Lower leg skin (tissue), 3 donors: Measurements from ENCODE around the gene ADH6.

ENCODE experiments used
- POLR2A ChIP-seq, 2 donors: fragments of 450-650 bp; IDR thresholded peaks; one replicate each; pipeline ENCODE4 v1.6.1; 2016 to 2017; ENCODE audit warnings: antibody characterized with exemption in 2 of 2, mild to moderate bottlenecking in 1 of 2, moderate library complexity in 1 of 2
- TF ChIP-seq, protein P1 (sequence below), 3 donors: fragments of 450-650 bp; IDR thresholded peaks; one replicate each; pipeline ENCODE4 v1.5.1; 2016; ENCODE audit warnings: antibody characterized with exemption in 3 of 3, mild to moderate bottlenecking in 3 of 3, moderate library complexity in 2 of 3

DNA sequence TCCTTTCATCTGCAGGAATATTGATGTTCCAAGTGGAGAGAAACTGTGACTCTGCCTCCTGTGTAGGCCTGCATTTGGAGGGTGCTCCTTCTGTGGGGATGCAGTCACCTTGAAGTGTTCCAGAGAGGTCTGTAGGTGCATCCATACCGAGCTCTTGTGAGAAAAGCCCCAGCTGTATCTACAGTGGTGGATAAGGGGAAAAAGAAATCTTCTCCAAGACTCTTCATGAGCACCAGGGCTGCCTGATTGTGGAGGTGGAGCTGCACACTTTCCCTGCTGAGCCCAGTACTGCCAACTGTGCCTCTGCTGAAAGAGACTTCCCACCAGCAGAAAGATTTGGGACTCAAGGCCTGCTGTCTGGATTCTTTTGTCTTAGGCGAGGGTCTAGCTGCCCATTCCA, 39.9 kb downstream of the ADH6 start:
- TF ChIP-seq, protein P1, sequence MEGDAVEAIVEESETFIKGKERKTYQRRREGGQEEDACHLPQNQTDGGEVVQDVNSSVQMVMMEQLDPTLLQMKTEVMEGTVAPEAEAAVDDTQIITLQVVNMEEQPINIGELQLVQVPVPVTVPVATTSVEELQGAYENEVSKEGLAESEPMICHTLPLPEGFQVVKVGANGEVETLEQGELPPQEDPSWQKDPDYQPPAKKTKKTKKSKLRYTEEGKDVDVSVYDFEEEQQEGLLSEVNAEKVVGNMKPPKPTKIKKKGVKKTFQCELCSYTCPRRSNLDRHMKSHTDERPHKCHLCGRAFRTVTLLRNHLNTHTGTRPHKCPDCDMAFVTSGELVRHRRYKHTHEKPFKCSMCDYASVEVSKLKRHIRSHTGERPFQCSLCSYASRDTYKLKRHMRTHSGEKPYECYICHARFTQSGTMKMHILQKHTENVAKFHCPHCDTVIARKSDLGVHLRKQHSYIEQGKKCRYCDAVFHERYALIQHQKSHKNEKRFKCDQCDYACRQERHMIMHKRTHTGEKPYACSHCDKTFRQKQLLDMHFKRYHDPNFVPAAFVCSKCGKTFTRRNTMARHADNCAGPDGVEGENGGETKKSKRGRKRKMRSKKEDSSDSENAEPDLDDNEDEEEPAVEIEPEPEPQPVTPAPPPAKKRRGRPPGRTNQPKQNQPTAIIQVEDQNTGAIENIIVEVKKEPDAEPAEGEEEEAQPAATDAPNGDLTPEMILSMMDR (IDR thresholded peaks at IDR 0.05): no peak
- TF ChIP-seq POLR2A (IDR thresholded peaks at IDR 0.05): no peak
